Thoracic aorta (tissue), 2 donors: ENCODE measurements around the gene UROC1. TPM values are rescaled to one million over a fixed set of nuclear protein-coding genes. Genes with fewer than 3 reads are reported as not detected.

ENCODE experiments used
- ATAC-seq: fragments of 150-250 bp; one replicate; pipeline ENCODE4 v1.8.0; 2017; ENCODE audit warnings: low read depth; ENCODE audit not compliant: insufficient number of reproducible peaks, low FRiP score
- DNase-seq: peaks from one replicate; pipeline ENCODE4 v3.0.0-alpha.2; 2020; ENCODE audit warnings: low spot score
- H3K27ac ChIP-seq, 2 donors: fragments of 200-600 bp; sonication (generic); 1 replicate in 1 of 2; 2 replicates in 1 of 2; pipeline ENCODE4 v1.5.1; 2016; ENCODE audit warnings: mild to moderate bottlenecking in 2 of 2, moderate library complexity in 2 of 2
- H3K27me3 ChIP-seq: fragments of 200-600 bp; sonication (generic); replicated peaks from 2 replicates; pipeline ENCODE4 v1.6.0; 2016; ENCODE audit warnings: mild to moderate bottlenecking; ENCODE audit not compliant: insufficient read depth
- H3K36me3 ChIP-seq: fragments of 200-600 bp; sonication (generic); one replicate; pipeline ENCODE4 v1.5.1; 2016
- H3K4me1 ChIP-seq, 2 donors: fragments of 200-600 bp; sonication (generic); 1 replicate in 1 of 2; 2 replicates in 1 of 2; pipeline versions ENCODE4 v1.5.1 to v1.6.0; 2016; ENCODE audit warnings: low read depth in 2 of 2, mild to moderate bottlenecking in 1 of 2; ENCODE audit not compliant: control insufficient read depth in 1 of 2
- H3K4me3 ChIP-seq: fragments of 200-600 bp; sonication (generic); 2 replicates; pipeline ENCODE4 v1.5.1; 2016; ENCODE audit warnings: mild to moderate bottlenecking
- H3K9me3 ChIP-seq: fragments of 200-600 bp; sonication (generic); 2 replicates; pipeline ENCODE4 v1.5.1; 2016
- CTCF ChIP-seq: fragments of 200-600 bp; sonication (generic); IDR thresholded peaks from one replicate; pipeline ENCODE4 v1.5.1; 2019; ENCODE audit warnings: antibody characterized with exemption
- total RNA-seq, 2 donors: library from RNA; depleted of rRNA; stranded (reverse); fragments of >200 nt; gene quantifications; one replicate each; pipeline versions ENCODE4 v1.1.0 to v1.2.3, GENCODE V29; 2016

UROC1 gene
- total RNA-seq, 2 donors from 2014 or later = not detected

- Histone ChIP-seq H3K36me3 (no peaks in the 10 kb centered on the region), H3K27ac (no peak overlapping the region), H3K4me3 (no peak overlapping the region), H3K9me3 (no peaks in the 10 kb centered on the region), H3K27me3 (no peaks in the 10 kb centered on the region), H3K4me1 (peaks cover 4 to 20% of the 10 kb centered on the region in 2 donors)
- no peak for TF ChIP-seq CTCF
- DNase-seq (no peak), ATAC-seq (no peak)
Observed at GRCh38 chr3:126484148-126484547, 33.4 kb downstream of the UROC1 start.

- DNase-seq = no peak
- Histone ChIP-seq H3K4me3 (no peak overlapping the region), H3K27ac (no peak overlapping the region), H3K4me1 (peaks cover 4 to 20% of the 10 kb centered on the region in 2 donors), H3K9me3 (no peaks in the 10 kb centered on the region), H3K27me3 (no peaks in the 10 kb centered on the region), H3K36me3 (no peaks in the 10 kb centered on the region)
- TF ChIP-seq CTCF = no peak
- no peak for ATAC-seq
Observed at GRCh38 chr3:126483321-126483761, 34.2 kb downstream of the UROC1 start.

- DNase-seq = no peak
Observed at GRCh38 chr3:126482503-126483255, 34.9 kb downstream of the UROC1 start.

GRCh38 chr3:126481808-126482502 lies 35.6 kb downstream of the UROC1 start:
- no peaks in the 10 kb centered on the region for H3K36me3 ChIP-seq
- no peak overlapping the region for H3K27ac ChIP-seq
- H3K4me1 ChIP-seq = peaks cover 0 to 11% of the 10 kb centered on the region in 2 donors
- no peaks in the 10 kb centered on the region for H3K9me3 ChIP-seq
- no peak overlapping the region for H3K4me3 ChIP-seq
- DNase-seq (no peak), ATAC-seq (no peak)
- no peak for TF ChIP-seq CTCF
- no peaks in the 10 kb centered on the region for H3K27me3 ChIP-seq

More at GRCh38 chr3:126482503-126483255, 34.9 kb downstream of the UROC1 start:
- no peak overlapping the region for H3K4me3 ChIP-seq
- no peak for ATAC-seq
- peaks cover 4 to 18% of the 10 kb centered on the region in 2 donors for H3K4me1 ChIP-seq
- TF ChIP-seq CTCF = no peak
- H3K9me3 ChIP-seq = no peaks in the 10 kb centered on the region
- H3K27me3 ChIP-seq = no peaks in the 10 kb centered on the region
- H3K27ac ChIP-seq = no peak overlapping the region
- H3K36me3 ChIP-seq = no peaks in the 10 kb centered on the region

GRCh38 chr3:126480861-126481260 lies 36.7 kb downstream of the UROC1 start:
- TF ChIP-seq CTCF = no peak
- H3K27me3 ChIP-seq = no peaks in the 10 kb centered on the region
- H3K36me3 ChIP-seq = no peaks in the 10 kb centered on the region
- H3K9me3 ChIP-seq = no peaks in the 10 kb centered on the region
- peak overlapping the region; percentile 38 to 66 for H3K27ac ChIP-seq
- no peak overlapping the region for H3K4me3 ChIP-seq
- ATAC-seq (no peak), DNase-seq (no peak)
- H3K4me1 ChIP-seq = peaks cover 3 to 14% of the 10 kb centered on the region in 2 donors
